Skeletal muscle cell (primary cell): ENCODE measurements around the gene AKAP6.
A peak's percentile ranks its signal among the peaks of the same experiment; 100 is the strongest.
"Not testable (repeated sequence)": the region's sequence is repeated elsewhere in the genome, so short reads cannot be mapped to it uniquely, and the experiment has no call there.

Source experiments
- DNase-seq: peaks from one replicate; pipeline ENCODE4 v3.0.0-alpha.2; 2010; ENCODE audit warnings: low read depth
- H3K4me3 ChIP-seq: 2 replicates; pipeline ENCODE4 v1.5.1; 2011; ENCODE audit warnings: low read depth, mild to moderate bottlenecking, control low read depth, low read length, moderate library complexity

AKAP6 gene

DNA sequence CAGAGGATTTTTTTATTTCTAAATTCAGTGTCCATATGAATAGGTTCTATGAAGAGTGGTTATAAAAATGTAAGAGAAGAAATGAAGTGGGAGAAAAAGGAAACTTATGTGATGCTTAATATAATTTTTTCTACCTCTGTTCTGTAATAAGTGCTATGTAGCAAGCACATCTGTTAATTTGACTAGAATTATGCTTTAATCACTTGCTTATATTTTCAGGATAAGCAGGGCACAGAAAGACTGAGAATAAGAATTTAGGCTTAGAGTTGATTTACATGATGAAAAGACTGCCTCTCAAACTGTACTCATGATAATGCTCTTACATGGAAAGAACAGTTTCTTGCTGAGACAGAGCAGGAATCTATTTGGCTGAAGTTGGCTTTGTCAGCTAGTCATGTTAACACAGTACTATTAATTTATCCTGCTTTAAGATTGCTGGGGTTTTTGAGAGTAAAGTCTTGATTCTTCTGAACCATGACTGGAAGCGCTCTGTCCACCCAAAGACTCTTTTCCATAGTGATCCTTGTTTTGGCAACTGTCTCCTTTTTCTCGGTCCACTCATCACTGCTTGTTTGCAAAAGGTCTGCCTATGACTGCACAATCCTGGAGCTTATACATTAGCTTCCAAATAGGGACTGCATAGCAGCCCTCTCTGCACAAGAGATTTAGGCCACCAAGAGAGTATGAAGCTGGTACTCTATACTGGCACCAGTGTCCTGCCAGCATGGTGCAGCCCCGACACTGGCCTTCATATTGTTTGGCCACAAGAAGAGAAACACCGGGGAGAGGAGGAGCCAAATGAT is 98.8 kb downstream of the AKAP6 start:
- no peak for DNase-seq
- H3K4me3 ChIP-seq: no peak overlapping the region

DNA sequence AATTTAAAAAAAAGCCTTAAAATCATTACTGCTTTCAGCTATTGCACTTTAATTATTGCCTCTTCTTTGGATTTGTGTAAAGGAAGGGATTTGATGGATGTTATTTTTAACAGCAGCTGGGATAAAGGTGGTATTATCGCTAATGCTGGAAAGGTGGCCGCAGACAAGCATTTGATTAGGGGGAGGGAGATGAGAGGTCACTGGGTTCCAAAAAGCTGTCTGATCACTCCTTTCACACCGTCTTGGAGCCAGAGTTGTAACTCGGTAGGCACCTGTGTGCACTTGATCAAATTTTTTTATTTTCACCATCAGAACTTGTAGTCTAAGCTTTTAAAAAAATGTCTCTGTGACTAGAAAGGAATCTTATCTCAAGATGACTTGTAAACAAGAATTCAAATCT is 99.8 kb downstream of the AKAP6 start:
- no peak overlapping the region for H3K4me3 ChIP-seq
- DNase-seq: no peak

DNA sequence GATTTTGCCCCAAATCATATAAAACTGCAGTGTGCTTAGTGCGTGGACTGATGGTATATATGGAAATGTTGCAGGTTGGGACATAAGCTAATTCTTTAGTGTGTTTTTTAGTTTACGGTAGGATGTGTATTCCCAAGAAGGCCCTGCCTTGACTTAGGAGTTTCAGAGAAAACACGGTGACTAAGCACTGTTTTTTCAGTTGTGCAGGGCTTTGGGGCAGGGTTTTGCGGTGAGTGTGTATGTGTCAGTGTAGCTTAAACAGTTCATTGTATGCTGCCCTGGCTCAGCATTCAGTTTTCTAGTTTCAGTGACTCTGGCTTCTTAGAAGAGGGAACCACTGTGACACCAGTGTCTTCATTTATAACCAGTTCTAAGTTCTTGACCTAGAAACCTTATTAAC is 101.2 kb downstream of the AKAP6 start:
- DNase-seq: peak; percentile 76
- H3K4me3 ChIP-seq: no peak overlapping the region

DNA sequence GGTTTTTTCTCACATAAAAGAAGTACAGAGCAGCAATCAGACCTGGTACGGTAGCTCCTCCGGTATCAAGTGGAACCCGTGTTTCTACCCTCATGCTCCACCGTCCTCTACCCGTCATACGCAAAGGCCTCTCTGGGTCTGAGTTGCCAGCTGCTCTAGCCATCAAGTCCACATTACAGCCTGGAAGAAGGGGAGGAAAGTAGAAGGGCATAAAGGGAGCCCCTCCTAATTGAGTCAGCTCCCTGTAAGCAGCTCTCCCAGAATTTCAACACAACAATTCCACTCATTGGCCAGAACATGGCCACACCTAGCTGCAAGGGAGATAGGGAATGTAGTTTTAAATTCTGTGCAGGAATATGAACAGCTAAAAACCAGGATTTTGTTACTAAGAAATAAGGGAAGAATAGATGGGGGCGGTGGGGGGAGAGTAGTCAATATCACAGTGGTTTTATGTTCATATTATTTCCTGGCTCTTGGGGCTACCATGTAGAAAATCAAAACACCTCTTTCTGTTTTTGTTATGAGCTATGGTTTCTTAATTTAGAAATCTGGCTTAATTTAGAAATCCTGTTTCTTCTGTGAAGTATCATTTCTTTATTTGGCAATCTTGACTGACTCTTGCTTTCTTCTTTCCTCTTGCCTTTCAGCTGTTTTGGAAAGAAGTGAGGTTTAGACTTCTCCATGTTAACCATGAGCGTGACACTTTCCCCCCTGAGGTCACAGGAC is 103.9 kb downstream of the AKAP6 start:
- H3K4me3 ChIP-seq: no peak overlapping the region
- DNase-seq: no peak

DNA sequence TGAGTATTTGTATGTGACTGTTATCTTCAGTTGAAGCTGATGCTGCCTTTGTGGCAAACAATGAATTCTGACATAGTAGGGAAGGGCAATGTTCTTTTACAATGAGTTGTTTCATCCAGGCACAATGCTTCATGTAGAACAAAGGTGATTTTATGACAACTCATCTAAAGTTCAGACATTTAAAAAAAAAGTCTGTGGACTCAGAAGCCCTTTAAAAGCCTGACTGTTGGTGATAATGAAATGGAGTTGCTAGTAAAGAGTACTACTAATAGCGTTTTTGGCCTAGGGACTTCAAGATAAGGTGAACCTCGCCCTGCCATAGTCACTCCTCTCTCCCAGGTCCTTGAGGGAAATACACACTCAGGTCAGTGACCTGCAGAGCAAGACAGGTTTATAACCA is 105.1 kb downstream of the AKAP6 start:
- DNase-seq: no peak
- no peak overlapping the region for H3K4me3 ChIP-seq

DNA sequence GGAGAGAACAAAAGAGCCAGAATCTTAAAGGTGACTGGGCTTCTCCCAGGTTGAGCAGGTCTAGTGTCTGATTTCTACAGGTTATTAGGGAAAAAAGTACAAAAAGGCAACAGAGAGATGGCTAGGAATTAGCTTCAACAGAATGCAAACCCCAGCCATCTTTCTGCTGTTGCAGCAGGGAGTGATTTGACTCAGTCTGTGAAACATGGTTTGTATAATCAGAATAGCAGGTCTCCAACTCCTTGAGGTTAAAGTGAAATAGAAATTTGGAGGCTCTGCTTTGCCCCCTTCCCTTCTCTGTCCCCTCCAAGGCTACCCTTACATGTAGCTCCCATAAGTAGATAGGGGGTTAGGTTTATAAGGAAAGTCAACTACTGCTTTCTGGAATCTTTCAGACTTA is 105.8 kb downstream of the AKAP6 start:
- DNase-seq: no peak
- no peak overlapping the region for H3K4me3 ChIP-seq

DNA sequence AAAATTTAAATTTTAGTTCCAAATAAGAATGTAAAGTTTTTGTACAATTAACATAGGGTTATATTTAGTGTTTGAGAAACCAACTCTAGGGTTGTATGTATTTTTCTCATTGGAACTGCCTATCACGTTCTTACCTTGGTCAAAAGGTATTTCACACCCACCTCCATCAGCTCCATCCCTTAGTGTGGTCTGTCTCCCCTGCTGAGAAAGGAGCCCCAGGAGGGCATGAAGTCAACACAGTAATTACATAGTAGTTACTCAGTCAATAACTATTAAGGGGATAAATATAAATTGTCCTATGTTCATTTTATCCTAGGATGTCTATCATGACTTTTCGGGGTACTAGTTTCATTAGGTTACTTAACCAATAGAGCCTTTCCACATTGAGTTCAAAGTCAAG is 106.3 kb downstream of the AKAP6 start:
- H3K4me3 ChIP-seq: no peak overlapping the region
- DNase-seq: no peak

DNA sequence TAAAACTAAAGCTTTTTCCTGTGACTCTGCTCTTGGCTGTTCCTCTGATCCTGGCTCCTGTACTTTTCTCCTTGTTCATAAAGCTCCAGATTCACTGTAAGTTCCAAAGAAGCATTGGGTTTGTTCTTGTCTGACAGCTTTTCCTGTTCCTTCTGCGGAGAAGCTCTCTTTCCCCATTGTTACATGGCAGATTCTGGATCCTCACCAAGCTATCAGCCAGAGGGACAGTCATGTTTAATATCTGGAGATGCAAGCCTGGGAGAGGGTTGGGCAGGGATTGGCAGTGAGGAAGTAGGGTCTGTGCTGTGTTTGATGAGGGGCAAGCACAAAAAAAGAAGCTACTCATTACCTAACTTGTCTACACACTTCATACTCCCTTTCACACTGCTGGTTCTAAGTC is 107.9 kb downstream of the AKAP6 start:
- no peak overlapping the region for H3K4me3 ChIP-seq
- DNase-seq: no peak

DNA sequence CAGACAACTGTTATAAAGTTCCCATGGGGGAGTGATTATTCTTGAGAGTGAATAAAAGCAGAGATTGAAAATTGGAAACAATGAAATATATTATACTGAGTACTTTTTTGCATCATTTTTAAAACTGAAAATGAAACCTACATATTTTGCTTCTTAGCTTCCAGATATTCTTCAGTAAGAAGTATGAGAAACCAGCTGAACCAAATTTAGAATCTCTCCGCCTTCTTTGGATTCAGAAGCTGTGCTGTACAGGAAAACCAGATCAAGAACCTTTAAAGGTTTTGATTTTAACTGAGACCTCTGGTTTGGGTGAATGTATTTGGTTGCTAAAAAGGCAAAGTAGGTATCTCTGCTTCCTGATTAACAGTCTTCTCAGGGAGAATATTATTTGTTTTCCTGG is 109.4 kb downstream of the AKAP6 start:
- H3K4me3 ChIP-seq: no peak overlapping the region
- DNase-seq: no peak

DNA sequence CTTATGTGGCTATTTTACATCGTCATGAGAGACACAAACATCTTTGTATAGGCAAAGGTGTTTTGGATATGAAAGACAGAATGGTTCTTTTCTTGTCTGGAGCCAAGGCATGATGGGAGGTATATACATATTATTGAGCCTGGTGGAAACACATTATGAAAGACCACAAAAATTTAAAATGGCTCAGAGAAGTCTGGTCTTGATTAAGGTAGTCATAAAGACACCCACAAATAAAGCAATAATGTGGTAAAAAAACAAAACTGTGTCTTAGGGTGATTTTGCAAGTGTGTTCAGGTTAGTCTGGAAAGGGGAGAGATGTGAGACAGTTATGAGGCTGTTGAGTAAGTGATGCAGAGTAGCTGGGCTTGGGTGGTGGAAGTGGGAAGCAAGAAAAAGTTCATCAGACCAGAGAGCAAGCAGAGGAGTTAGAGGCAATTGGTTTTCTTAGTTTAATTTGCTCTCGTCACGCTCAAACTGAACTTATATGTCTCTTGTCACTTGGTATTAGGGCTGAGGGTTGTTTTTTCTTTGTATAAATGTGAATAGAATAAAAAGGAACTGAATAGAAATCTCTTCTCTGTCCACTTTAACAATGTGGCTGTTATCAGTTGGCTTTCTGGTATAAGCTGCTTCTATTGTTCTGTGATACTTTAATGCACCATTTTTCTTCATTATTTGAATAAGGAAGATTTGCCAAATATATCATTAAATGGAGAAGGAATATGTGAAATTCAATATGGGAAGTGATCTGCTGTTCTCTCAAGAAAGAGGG is 115.0 kb downstream of the AKAP6 start:
- no peak overlapping the region for H3K4me3 ChIP-seq
- DNase-seq: no peak

DNA sequence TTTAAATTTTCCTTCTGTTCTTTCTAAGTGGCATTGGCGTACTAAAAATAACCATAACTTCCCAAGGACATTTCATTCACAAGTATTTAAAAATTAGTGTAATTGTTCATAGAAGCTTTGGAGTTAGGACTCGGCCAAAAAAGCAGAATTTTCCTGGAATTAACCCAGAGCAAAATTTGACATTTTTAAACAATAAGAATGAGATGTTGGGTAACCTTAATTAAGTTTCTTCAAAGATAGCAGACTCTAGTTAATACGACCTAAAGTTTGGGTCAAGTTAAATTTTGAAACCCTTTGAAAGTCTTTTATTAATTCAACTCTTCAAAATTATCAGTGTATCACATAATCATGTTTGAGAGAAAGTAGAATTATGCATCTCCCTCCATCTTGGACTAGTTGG is 118.3 kb downstream of the AKAP6 start:
- no peak for DNase-seq
- H3K4me3 ChIP-seq: no peak overlapping the region

DNA sequence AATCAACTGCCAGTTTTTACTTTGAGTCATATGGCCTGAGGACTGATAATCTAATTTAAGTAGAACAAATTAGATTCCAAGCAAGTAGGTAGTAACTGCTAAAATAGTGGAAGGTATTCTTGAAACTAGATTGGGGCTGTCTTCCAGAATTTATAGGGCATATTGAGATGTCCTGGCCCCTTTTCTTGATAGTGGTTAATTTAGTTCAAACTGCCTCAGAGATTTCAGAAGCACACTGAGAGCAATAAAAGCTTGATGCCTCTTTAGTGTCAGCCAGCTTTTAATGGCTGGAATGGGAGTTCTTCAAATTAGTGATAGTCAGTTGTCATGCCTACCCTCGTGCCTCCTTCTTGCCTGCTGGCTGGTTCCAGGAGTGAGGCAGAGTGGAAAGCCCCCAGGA is 120.5 kb downstream of the AKAP6 start:
- no peak for DNase-seq
- no peak overlapping the region for H3K4me3 ChIP-seq

DNA sequence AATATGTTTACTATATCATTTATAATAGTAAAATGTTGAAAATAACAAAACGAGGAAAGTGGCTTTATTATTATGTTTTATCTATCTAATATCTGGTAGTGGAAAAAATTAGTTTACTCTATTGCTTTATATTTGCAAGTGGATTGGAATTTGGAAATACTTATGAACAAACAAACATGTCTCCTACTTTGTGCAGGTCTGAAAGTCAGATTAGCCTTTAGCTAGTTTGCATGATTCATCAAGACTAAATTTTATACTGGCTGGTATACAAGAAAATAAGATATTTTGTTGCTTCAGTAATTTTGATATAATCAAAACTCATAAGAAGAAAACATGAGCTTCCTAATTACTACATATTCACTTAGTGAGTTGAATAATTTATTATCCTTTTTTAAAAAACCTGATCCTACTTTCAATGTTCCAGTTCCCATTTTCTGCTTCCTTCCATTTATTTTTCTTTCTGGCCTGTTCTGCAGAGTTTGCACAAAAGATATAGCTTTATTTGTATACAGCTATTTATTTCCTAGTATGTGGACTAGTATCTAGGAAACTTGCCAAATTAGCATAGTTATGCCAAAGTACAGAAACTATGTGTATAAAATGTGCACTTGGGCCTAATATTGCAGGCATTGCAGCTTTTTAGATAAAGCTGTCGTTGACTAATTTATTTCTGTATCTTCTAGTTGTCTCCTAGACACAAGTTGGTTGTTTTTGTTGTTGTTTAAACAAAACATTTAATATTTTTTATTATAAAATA is 122.0 kb downstream of the AKAP6 start:
- no peak for DNase-seq
- H3K4me3 ChIP-seq: no peak overlapping the region

DNA sequence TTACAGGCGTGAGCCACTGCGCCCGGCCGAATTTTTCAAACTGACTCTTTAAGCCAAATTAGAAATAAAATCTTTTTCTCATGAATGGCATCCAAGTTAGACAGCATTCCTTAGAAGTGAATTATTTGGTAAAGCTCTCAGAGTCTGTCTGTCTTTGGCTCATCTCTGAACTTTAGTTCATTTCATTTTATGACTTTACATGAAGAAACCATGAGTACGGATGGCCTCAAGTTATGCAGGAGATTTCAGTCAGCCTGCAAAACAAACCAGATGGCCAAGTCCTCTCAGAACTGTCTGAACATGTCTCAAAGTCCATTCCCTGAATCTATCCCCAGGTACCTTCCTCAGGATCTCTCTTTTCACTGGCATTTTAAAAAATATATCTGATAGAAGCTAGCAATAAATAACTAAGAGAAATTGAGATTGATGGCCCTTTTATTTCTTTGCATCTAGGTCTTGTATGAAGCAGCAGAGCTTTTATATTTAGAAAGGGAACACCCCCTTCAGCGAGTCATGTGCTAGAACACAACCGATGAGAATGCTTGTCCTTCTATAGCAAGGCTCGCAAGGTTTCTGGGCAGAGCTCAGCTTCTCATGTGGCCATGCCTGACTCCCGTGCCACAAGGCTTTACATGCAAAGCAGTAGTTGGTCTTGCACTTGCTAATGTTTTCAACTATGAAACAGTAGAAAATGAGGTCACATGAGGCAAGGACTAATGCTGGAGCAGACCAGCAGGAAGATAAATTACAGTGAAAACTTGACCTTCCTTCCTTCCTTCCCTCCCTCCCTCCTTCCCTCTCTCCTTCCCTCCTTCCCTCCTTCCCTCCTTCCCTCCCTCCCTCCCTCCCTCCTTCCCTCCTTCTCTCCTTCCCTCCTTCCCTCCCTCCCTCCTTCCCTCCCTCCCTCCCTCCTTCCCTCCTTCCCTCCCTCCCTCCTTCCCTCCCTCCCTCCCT is 125.0 kb downstream of the AKAP6 start:
- DNase-seq: no peak
- H3K4me3 ChIP-seq: no peak overlapping the region

DNA sequence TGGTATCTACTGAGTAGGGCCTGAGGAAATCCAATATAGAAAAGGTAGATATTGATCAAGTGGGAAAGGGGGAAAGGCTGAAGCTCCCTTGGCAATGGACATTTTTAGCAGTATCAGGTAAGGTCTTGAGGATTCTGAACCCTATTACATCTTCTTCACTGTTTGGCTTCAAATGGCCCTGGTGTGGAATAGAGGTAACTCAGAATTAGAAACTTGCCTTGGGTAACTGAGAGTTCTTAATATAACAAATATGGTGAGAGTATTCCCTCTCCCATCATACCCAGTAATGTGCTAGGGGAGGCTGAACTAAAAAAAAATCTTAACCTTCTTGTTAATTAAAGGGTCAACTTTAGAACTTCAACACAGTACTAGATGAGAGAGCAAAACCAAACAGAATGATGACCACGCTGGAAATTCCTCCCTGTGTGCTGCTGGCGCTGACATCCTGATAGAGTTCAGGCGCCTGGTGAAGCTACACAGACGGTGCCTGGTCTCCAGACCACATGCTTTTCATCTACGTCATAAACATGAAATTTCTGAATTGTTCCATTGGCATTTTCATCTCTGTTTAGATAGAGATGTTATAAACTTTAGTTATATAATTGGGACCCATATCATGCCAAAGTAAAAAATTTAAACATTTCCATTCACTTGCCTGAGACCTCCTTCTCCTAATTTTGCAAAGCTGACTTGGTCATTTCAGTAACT is 128.3 kb downstream of the AKAP6 start:
- no peak overlapping the region for H3K4me3 ChIP-seq
- no peak for DNase-seq

DNA sequence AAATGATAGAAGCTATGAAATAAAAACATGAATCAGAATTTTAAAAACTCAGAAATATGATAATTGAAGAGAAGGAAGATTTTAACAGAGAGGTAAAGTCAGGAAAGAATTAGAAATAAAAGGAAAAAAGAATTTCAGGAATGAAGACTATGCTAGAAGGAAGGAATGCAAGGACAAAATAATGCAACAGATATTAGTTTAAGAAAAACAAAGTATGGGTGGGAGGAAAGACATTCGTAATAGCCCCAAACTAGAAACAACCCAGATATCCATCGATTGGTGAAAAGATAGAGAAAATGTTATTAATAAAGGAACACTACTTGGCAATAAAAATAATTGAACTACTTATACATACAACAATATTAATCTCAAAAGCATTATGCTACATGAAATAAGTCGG is 129.6 kb downstream of the AKAP6 start:
- no peak overlapping the region for H3K4me3 ChIP-seq
- no peak for DNase-seq

DNA sequence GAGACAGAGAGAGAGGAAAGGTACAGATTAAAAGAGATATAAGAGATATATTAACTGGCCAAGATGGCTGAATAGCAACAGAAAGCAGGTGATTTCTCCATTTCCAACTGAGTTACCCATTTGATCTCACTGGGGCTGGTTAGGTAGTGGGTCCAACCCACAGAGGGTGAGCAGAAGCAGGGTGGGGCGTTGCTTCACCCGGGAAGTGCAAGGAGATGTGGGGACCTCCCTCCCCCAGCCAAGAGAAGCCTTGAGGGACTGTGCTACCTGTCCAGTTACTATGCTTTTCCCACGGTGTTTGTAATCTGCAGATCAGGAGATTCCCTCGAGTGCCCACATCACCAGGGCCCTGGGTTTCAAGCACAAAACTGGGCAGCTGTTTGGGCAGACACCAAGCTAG is 131.2 kb downstream of the AKAP6 start:
- no peak overlapping the region for H3K4me3 ChIP-seq
- DNase-seq: no peak

DNA sequence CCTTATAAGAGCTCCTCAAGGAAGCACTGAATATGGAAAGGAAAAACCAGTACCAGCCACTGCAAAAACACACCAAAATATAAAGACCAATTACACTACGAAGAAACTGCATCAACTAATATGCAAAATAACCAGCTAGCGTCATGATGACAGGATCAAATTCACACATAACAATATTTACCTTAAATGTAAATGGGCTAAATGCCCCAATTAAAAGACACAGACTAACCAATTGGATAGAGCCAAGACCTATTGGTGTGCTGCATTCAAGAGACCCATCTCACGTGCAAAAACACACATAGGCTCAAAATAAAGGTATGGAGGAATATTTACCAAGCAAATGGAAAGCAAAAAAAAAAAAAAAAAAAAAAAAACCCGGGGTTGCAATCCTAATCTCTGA is 133.5 kb downstream of the AKAP6 start:
- not testable (repeated sequence) for H3K4me3 ChIP-seq, DNase-seq
